Measurements from ENCODE around the gene CXXC4.

CXXC4 gene

DNA sequence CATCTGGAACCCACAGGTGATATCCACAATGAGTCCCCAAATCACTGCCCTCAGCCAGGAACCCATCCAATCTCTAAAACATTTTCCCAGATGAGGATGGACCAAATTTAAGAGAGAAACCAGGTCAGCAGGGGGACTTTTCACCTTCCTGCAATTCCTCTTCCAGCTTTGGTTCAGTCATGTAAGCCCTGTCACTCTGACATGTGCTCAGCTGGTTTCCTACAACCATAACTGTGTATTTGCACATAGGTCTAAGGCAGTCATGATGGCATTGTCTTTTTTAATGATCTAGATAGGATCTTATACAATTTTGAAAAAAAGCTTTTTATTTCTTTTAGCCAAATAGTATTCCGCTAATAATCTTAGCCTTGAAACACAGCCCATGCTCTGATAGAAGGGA is 6.5 kb downstream of the CXXC4 start:
- no peak for DNase-seq (ENCODE audit: low spot score)

DNA sequence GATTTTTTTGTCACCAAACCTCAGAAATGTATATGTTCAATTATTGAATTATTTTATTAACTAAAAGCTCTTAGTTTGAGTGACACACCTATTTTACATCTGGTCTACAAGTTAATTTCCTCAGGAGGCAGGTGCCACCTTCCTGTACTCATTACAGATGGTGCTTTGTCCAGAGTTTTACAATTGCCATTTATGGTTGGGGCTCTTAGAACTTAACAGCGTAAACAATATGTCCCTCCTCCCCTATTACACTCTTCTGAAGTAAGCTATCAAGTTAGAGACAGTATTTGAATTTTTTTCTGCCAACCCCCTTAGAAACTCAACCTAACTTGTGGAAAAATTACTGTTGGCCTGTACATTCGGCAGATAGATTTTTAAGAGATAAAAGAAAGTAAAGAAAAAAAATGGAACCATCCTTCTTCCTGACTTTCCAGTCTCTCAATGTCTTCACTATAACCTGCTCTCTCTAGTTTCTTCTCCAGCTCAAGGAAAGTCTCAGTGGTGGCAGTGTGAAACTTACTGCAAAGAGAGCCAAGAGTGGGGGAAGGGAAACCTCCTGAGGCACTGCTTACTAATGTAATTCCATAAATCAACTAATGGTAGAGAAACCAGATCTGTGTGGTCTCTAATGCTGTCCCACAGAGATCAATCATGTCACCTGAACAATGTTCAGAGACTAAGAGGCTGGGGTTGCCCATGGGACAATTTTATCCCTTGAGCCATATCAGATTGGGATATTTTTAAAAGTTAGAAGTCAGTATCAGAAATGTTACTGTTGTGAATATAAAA is 7.8 kb downstream of the CXXC4 start:
- no peak for DNase-seq (ENCODE audit: low spot score)

- no peak for DNase-seq (ENCODE audit: low spot score)
These were observed 19.0 kb downstream of the CXXC4 start for GRCh38 chr4:104475652-104476051.

DNA sequence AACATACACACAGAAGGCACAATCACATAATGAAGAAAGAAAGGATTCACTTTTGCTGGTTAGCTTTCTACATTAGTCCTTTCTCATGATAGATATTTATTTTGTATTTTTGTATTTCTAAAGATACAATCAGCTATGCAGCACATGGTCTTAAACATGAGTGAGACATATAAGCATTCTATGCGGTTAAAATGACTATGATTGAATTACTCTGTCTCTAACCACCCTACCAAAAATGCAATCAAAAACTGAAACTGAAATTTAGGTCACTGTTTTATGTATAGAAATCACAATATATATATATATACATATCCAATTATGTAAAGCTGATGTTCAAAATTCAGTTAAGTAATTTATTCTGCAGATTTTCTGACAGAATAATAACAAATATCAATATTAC is 21.9 kb downstream of the CXXC4 start:
- DNase-seq (ENCODE audit: low spot score) = no peak

DNA sequence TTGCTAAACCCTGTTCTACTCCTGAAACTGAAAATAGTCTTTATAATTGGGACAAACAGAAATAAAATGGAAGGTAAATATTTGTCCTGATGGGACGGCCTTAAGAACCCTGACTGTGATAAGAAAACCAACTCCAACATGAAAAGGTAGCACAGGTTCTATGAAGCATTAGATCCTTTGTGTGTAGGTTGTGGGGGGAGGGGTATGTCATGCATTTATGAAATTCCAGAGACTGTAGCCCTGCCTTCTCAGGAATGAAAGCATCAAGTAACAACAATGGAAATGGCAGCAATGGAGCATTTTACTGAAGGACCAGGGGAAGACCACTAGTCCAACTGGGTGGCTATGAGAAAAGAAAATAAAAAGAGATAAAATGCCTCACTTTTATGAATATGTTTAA is 23.9 kb downstream of the CXXC4 start:
- no peak for DNase-seq (ENCODE audit: low spot score)

GRCh38 chr4:104469794-104470193 is 24.9 kb downstream of the CXXC4 start:
- DNase-seq (ENCODE audit: low spot score) = no peak

- DNase-seq (ENCODE audit: low spot score) = no peak
These were observed 29.1 kb downstream of the CXXC4 start for GRCh38 chr4:104465619-104466018.

- no peak for DNase-seq (ENCODE audit: low spot score)
These were observed 29.5 kb downstream of the CXXC4 start for GRCh38 chr4:104465201-104465600.

DNA sequence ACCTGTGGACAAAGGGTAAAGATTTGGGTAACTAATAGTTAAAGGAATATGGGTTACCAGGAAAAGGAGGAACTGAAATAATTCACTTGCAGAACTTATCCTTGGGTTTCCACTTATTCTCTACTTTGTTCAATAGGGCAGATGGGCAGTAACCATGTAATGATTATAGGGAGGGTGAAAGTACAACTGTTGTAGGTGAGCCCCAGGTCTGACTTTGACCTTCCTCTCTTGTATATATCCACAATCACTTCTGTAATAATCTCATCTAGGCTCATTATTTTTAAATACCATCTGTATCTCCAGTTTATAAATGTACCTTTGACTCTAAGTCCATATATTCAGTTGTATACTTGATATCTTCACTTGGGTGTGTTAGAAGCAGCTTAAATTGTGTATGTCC is 32.1 kb downstream of the CXXC4 start:
- no peak for DNase-seq (ENCODE audit: low spot score)

DNA sequence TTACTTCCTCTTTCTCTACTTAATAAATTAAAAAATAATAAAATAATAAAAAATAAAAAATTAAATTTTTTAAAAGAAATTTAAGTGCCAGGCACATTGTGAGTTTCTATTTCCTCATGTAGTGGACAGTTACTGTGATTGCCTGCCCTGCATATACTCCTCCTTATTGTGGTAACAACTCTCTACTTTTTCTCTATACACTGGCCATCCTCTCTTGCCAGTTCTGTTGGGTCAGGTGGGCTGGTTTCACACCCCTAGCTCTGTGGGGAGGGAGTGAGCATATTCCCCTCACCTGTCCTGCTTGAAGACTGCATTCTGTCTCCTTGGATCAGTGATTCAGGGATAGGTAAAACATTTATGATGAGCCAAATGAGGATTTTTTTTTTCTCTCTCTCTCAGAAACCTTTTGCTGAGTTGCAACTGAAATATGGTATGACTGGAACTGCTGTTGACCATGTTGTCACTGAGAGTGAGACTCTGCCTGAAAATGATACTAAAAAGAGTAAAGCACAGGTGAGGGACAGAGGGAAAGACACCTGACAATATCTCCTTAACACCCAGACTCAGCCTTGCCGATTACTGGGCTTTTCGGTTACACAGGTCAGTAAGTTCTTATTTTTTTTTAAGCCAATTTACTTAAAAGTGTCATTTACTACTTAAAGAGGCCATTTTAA is 37.2 kb downstream of the CXXC4 start:
- DNase-seq (ENCODE audit: low spot score) = no peak

- no peak for DNase-seq (ENCODE audit: low spot score)
These were observed 43.1 kb downstream of the CXXC4 start for GRCh38 chr4:104451573-104451972.

- no peak for DNase-seq (ENCODE audit: low spot score)
These were observed 45.2 kb downstream of the CXXC4 start for GRCh38 chr4:104449537-104449936.

DNA sequence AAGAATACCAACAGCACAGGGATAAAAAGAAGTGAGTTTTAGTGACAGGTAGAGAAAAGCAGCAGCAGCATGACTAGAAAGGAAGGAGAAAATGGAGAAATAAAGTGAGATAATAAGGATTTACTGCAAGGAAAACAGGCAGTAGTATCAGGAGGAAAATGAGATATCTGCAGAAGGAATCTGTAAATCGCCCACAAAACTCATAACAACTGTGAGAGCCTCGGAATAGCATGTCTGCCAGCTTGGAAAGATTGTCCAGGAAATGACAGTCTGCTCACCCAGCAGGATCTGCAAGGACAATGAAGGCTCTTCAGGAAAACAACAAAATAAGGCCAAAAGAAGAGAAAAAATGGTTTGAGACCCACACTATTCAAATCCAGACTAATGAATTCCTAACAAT is 47.4 kb downstream of the CXXC4 start:
- no peak for DNase-seq (ENCODE audit: low spot score)

- no peak for DNase-seq (ENCODE audit: low spot score)
These were observed 48.0 kb downstream of the CXXC4 start for GRCh38 chr4:104446431-104447278.

- DNase-seq (ENCODE audit: low spot score) = no peak
These were observed 50.0 kb downstream of the CXXC4 start for GRCh38 chr4:104444685-104445084.

- no peak for DNase-seq (ENCODE audit: low spot score)
These were observed 58.2 kb downstream of the CXXC4 start for GRCh38 chr4:104436542-104436941.

GRCh38 chr4:104429150-104429741 is 65.4 kb downstream of the CXXC4 start:
- no peak for DNase-seq (ENCODE audit: low spot score)

DNA sequence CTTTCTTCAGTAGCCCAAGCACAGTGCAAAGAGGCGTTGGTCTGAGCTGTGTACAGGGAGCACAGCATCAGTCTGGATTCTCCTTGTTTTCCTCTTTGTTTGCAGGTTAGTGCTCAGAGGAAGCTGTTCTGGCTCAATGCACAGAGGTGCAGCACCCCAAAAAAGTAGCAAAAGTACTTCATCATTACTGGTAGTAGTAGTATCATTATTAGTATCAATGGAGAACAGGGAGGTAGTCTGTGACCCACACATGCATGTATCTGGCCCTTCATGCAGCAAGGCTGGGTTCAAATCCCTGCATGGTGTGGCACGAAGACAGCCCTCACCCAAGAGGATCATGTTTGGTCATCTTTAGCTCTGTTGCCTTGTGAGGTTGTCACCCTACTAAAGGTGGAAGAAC is 68.7 kb downstream of the CXXC4 start:
- no peak for DNase-seq (ENCODE audit: low spot score)

- DNase-seq (ENCODE audit: low spot score) = no peak
These were observed 69.7 kb downstream of the CXXC4 start for GRCh38 chr4:104424989-104425388.

- DNase-seq (ENCODE audit: low spot score) = no peak
These were observed 70.2 kb downstream of the CXXC4 start for GRCh38 chr4:104424475-104424941.

- DNase-seq (ENCODE audit: low spot score) = no peak
These were observed 73.1 kb downstream of the CXXC4 start for GRCh38 chr4:104421566-104421965.

DNA sequence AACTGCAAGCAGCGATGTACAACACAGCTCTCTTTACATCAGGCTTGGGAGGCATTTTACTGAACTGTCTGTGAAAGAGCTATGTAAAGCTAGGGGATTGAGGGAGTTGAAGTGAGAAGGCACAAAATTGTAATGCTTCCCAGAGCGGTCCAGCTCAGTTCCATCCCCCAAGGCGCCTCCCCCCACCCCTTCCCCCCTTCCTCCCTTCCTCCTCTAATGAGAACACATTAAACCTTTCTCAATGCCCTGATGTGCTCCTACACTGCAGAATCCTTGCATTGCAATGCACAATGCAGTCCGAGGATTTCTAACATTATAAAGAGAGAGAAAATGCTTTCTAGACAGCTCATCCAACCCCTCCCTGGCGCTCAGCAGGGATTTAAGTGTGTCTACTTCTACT is 73.9 kb downstream of the CXXC4 start:
- DNase-seq (ENCODE audit: low spot score) = no peak

All from AG20443 (cell line).